DMS114 treated with DMSO at 0.1 percent for 48 hours (cell line): ENCODE measurements around the gene KRT86.
"Not testable (repeated sequence)": the region's sequence is repeated elsewhere in the genome, so short reads cannot be mapped to it uniquely, and the experiment has no call there.

Experiments used
- DNase-seq: peaks from one replicate; lab custom pipeline; 2025; ENCODE audit not compliant: unreplicated experiment; lab: John Stamatoyannopoulos, UW

KRT86 gene

GRCh38 chr12:52312086-52312485 is 37.6 kb downstream of the KRT86 start:
- no peak for DNase-seq

- no peak for DNase-seq
Observed at GRCh38 chr12:52313461-52313860, 39.0 kb downstream of the KRT86 start.

DNA sequence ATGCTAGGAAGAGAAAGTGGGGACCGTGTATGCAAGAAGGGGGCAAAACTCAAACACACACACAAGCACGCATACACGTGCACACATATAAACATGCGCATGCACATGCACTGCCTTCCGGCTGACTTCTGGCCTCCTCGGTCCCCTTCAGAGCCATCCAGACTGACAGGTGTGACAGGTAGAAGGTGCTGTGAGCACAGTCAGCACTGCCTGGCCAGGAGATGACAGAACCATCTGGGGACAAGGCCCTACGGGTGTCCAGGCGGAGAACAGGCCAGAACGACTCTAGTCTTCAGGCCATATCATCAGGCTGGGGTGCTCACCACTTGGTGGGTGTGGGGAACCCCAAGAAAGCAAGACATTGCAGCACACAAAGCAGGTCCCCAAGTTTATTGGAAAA is 39.5 kb downstream of the KRT86 start:
- no peak for DNase-seq

DNA sequence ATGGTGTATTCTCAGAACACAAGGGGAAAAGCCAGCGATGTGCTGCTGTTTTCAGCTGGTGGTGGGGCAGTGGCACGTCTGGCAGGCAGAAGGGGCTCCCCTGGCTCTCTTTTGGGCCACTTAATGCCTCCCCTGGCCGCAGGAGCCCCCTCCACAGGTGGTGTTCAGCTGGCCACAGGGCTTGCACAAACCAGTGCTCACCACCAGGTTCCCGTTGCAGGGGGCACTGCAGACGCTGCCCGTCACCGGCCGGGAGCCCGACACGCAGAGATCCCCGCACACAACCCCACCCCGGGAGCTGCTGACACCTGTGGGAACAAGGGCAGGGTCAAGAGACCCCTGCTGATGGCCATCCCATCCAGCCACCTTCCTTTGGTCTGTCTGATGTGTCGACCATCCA is 40.1 kb downstream of the KRT86 start:
- no peak for DNase-seq

GRCh38 chr12:52315721-52316120 is 41.3 kb downstream of the KRT86 start:
- not testable (repeated sequence) for DNase-seq

DNA sequence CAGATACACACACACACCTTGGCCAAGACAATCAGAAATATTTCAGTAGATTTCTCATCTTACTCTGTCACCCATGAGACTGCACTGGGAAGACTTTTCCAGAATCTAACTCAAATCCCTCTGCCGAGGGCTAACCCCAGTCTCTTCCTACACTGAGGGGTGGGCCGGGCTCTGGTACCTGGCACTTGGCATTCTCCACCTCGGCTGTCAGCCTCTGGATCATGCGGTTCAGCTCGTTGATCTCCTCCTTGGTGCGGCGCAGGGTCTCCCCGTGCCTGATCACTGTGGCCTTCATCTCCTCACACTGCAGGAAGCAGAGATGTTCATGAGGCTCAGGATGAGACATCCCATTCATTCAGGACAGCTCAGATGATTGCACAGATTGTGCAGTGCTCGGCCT is 41.8 kb downstream of the KRT86 start:
- no peak for DNase-seq

- DNase-seq = no peak
Observed at GRCh38 chr12:52316701-52317100, 42.3 kb downstream of the KRT86 start.

GRCh38 chr12:52317468-52318052 is 43.1 kb downstream of the KRT86 start:
- DNase-seq = no peak

- DNase-seq = no peak
Observed at GRCh38 chr12:52318241-52318990, 44.0 kb downstream of the KRT86 start.

DNA sequence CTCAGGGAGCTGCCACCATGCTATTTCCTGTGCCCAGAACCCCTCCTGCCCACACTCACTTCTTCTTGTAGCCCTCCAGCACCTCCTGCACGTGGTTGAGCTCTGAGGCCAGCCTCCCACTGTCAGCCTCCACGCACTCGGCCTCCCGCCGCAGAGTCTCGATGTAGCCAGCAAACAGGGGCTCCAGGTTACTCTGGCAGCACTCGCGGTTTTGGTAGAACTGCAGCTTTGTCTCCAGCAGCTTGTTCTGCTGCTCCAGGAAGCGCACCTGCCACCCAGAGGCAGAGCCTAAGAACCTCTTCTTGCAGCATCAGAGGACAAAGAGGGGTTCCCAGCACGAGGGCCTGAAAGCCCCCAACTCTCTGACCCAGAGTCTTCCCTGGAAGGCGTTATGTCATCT is 44.7 kb downstream of the KRT86 start:
- no peak for DNase-seq

- DNase-seq = no peak
Observed at GRCh38 chr12:52320784-52321400, 46.4 kb downstream of the KRT86 start, which contains the start of gene KRT83. TSS of gene KRT83 (minus strand) at chr12:52321398. CDS start at chr12:52321335, 63 bp downstream.

DNA sequence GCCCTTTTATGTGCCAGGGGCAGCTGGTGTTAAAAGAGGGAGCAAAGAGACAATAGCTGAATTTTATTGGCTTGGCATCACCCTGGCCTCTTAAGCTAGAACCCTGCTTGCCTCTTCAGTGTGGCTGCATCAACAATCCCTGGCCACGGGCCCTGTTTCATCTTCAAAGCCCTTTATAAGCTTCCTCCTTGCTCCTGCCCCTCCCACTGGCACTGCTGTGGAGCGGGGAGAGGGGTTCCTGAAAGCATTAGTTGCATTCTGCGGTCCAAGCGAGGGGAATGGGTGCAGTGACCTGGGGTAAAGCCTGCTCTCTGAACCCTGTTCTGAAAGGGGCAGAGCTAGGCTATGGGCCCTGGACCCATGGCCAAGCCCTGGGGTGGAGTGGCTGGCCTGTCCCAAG is 47.0 kb downstream of the KRT86 start:
- DNase-seq = no peak

GRCh38 chr12:52322069-52322468 is 47.6 kb downstream of the KRT86 start:
- DNase-seq = no peak

- DNase-seq = no peak
Observed at GRCh38 chr12:52323001-52323400, 48.6 kb downstream of the KRT86 start.

DNA sequence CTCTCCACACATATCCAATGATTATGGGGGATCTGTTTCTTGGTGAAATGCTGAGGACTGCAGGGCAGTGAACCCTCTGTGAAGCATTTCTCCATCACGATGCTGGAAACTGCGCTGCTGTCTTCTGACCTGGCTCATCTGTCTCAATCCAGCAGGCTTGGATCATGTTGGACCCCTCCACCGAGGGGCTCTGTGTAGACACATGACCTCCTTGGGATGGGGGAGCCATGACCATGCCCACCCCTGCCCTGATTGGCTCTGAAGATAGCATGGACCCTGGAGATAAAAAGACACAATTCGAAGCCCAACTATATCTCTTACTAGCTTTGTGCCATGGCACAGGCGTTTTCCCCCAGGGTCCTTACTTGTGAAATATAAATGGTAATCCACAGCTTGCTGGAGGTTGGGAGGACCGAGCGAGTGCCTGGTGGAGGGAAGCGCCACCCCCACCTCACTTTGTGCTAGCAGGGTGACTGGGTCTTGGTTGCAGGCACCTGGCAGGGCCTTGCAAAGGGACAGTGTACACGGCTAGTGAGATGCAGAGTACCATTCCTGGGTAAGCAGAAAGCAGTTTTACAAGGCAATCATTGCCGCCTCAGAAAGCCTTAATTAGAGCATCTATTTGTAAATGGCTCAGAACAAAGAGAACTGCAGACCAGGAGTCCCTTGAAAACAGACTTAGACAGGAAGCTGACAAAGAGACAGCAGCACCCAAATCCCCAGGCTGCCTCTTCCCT is 49.1 kb downstream of the KRT86 start:
- no peak for DNase-seq

- DNase-seq = no peak
Observed at GRCh38 chr12:52324153-52324444, 49.7 kb downstream of the KRT86 start.

GRCh38 chr12:52327052-52327829 is 52.8 kb downstream of the KRT86 start:
- DNase-seq = peak; percentile 88

DNA sequence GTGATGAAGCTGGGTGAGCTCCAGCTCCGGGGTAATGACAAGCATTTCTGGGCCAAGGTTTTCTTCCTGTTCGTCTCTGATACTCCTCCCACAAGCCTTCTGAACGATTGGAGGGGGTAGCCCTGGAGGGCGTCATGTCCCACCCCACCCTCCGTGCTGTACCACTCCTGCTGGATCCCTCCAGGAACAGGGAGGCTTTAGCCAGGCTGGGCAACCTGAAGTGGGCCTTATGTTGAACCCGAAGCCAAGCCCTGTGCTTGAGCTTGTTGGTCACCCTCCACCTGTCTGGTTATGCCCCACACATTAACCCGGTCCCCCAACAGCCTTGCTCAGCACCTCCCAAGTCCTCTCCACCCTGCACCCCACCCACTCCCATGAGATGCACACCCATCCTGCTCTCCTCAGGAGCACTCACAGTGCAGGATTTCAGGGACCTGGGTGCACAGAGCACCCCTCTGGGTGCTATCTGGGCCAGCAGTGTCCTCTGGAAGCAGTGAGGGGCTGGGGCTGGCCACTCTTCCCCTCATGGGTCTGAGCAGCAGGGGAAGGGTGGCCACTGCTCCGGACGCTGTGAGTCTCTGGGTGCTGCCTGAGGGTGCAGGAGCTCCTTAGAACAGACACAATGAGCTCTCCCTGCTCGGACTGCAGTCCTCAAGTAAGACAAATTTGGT is 53.5 kb downstream of the KRT86 start:
- DNase-seq = no peak

GRCh38 chr12:52331039-52331438 is 56.6 kb downstream of the KRT86 start:
- DNase-seq = no peak

DNA sequence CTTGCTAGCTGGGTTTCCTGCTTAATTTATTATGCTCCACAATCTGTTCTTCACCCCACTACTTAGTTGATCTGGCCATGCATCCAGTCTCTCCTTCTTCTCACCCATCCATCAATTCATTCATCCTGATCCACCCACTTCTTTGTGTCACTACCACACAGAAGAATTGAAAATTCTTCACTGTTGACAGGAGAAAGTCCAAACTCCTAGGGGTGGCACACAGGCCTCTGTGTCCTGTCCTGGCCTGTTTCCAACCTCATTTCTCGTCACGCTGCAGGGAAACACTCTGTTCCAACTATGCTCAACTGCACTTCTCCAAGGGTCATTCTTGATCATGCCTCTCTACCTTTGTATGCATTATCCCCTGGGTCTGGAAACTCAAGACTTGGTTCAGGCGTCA is 57.4 kb downstream of the KRT86 start:
- DNase-seq = no peak

- DNase-seq = no peak
Observed at GRCh38 chr12:52332381-52332780, 57.9 kb downstream of the KRT86 start.
